Large intestine (tissue), 3 donors: ENCODE data around the gene SH3BGRL3. TPM values are rescaled to one million over a fixed set of nuclear protein-coding genes. Genes with fewer than 3 reads are reported as not detected.

Experiments used
- DNase-seq, 2 donors: peaks; one replicate each; pipeline versions ENCODE4 v3.0.0 to v3.0.0-alpha.2; 2013
- H3K27ac ChIP-seq: one replicate; pipeline ENCODE4 v1.5.1; 2013; ENCODE audit warnings: low read length
- H3K27me3 ChIP-seq: 2 replicates; pipeline ENCODE4 v1.6.1; 2013; ENCODE audit warnings: low read length; ENCODE audit not compliant: control insufficient read depth, insufficient read depth
- H3K36me3 ChIP-seq: 2 replicates; pipeline ENCODE4 v1.6.1; 2013; ENCODE audit warnings: low read length; ENCODE audit not compliant: control insufficient read depth, insufficient read depth
- H3K4me1 ChIP-seq: one replicate; pipeline ENCODE4 v1.6.1; 2013; ENCODE audit warnings: low read length; ENCODE audit not compliant: control insufficient read depth, insufficient read depth
- H3K4me3 ChIP-seq: one replicate; pipeline ENCODE4 v1.5.1; 2013; ENCODE audit warnings: low read length
- H3K9me3 ChIP-seq: one replicate; pipeline ENCODE4 v1.6.1; 2013; ENCODE audit warnings: mild to moderate bottlenecking, low read depth, low read length, moderate library complexity; ENCODE audit not compliant: control insufficient read depth
- WGBS: methylation state at CpG from one replicate; pipeline ENCODE4 v1.1.5; 2013; ENCODE audit warnings: low lambda C conversion rate; ENCODE audit not compliant: insufficient coverage; 5-methylcytosine and 5-hydroxymethylcytosine counted together
- polyA plus RNA-seq: library from polyadenylated mRNA; unstranded; fragments of 120-200 nt; gene quantifications from one replicate; pipeline ENCODE4 v1.2.1, GENCODE V29; 2013

SH3BGRL3 gene
- polyA plus RNA-seq, 1 donor: 87.3 TPM

- no peak for DNase-seq
- Histone ChIP-seq H3K27ac (no peak overlapping the region), H3K9me3 (no peaks in the 10 kb centered on the region), H3K27me3 (no peaks in the 10 kb centered on the region), H3K4me3 (no peak overlapping the region), H3K36me3 (peaks cover 7% of the 10 kb centered on the region), H3K4me1 (peaks cover 18% of the 10 kb centered on the region)
- no CpG with 5 or more reads among the region's 12 CpGs for WGBS
These were observed 4.1 kb downstream of the SH3BGRL3 start for GRCh38 chr1:26283871-26284596.

GRCh38 chr1:26284597-26285347 lies 4.9 kb downstream of the SH3BGRL3 start:
- DNase-seq: peak; percentile 50 to 62
- H3K27ac ChIP-seq: no peak overlapping the region
- WGBS: no CpG with 5 or more reads among the region's 22 CpGs
- no peaks in the 10 kb centered on the region for H3K27me3 ChIP-seq
- peaks cover 7% of the 10 kb centered on the region for H3K36me3 ChIP-seq
- no peaks in the 10 kb centered on the region for H3K9me3 ChIP-seq
- H3K4me3 ChIP-seq: no peak overlapping the region
- H3K4me1 ChIP-seq: peaks cover 13% of the 10 kb centered on the region

- H3K4me3 ChIP-seq: no peak overlapping the region
- no peaks in the 10 kb centered on the region for H3K27me3 ChIP-seq
- DNase-seq: no peak
- H3K27ac ChIP-seq: no peak overlapping the region
- no CpG with 5 or more reads among the region's 19 CpGs for WGBS
- H3K4me1 ChIP-seq: peaks cover 12% of the 10 kb centered on the region
- peaks cover 7% of the 10 kb centered on the region for H3K36me3 ChIP-seq
- H3K9me3 ChIP-seq: no peaks in the 10 kb centered on the region
These were observed 5.6 kb downstream of the SH3BGRL3 start for GRCh38 chr1:26285366-26286063.

GRCh38 chr1:26286064-26286416 lies 6.2 kb downstream of the SH3BGRL3 start:
- Histone ChIP-seq H3K4me1 (peaks cover 7% of the 10 kb centered on the region), H3K4me3 (no peak overlapping the region), H3K27me3 (no peaks in the 10 kb centered on the region), H3K9me3 (no peaks in the 10 kb centered on the region), H3K27ac (no peak overlapping the region), H3K36me3 (peaks cover 9% of the 10 kb centered on the region)
- DNase-seq: no peak
- WGBS: no CpG with 5 or more reads among the region's 2 CpGs

- H3K4me1 ChIP-seq: peaks cover 4% of the 10 kb centered on the region
- no peaks in the 10 kb centered on the region for H3K27me3 ChIP-seq
- no peak for DNase-seq
- H3K27ac ChIP-seq: no peak overlapping the region
- H3K4me3 ChIP-seq: no peak overlapping the region
- no peaks in the 10 kb centered on the region for H3K9me3 ChIP-seq
- no CpG with 5 or more reads among the region's 8 CpGs for WGBS
- peaks cover 14% of the 10 kb centered on the region for H3K36me3 ChIP-seq
These were observed 7.3 kb downstream of the SH3BGRL3 start for GRCh38 chr1:26287033-26287711.

GRCh38 chr1:26287811-26288210 lies 7.9 kb downstream of the SH3BGRL3 start:
- no peaks in the 10 kb centered on the region for H3K27me3 ChIP-seq
- no peak overlapping the region for H3K4me3 ChIP-seq
- H3K36me3 ChIP-seq: peaks cover 15% of the 10 kb centered on the region
- no peak for DNase-seq
- no peaks in the 10 kb centered on the region for H3K9me3 ChIP-seq
- WGBS: no CpG with 5 or more reads among the region's 5 CpGs
- peaks cover 4% of the 10 kb centered on the region for H3K4me1 ChIP-seq
- no peak overlapping the region for H3K27ac ChIP-seq

GRCh38 chr1:26288311-26288941 lies 8.5 kb downstream of the SH3BGRL3 start:
- no peak for DNase-seq
- Histone ChIP-seq H3K9me3 (no peaks in the 10 kb centered on the region), H3K4me1 (peaks cover 4% of the 10 kb centered on the region), H3K36me3 (peaks cover 16% of the 10 kb centered on the region), H3K4me3 (no peak overlapping the region), H3K27me3 (no peaks in the 10 kb centered on the region), H3K27ac (no peak overlapping the region)
- no CpG with 5 or more reads among the region's 5 CpGs for WGBS

GRCh38 chr1:26289158-26290059 lies 9.5 kb downstream of the SH3BGRL3 start:
- DNase-seq: no peak
- Histone ChIP-seq H3K27ac (no peak overlapping the region), H3K4me3 (no peak overlapping the region), H3K9me3 (no peaks in the 10 kb centered on the region), H3K36me3 (peaks cover 16% of the 10 kb centered on the region), H3K4me1 (peaks cover 4% of the 10 kb centered on the region), H3K27me3 (no peaks in the 10 kb centered on the region)
- no CpG with 5 or more reads among the region's 21 CpGs for WGBS

- Histone ChIP-seq H3K9me3 (no peaks in the 10 kb centered on the region), H3K27ac (no peak overlapping the region), H3K27me3 (no peaks in the 10 kb centered on the region), H3K36me3 (peaks cover 16% of the 10 kb centered on the region), H3K4me1 (no peaks in the 10 kb centered on the region), H3K4me3 (no peak overlapping the region)
- DNase-seq: no peak
- no CpG with 5 or more reads among the region's 11 CpGs for WGBS
These were observed 10.4 kb downstream of the SH3BGRL3 start for GRCh38 chr1:26290122-26290881.
